ENCODE measurements around the gene GAGE13.

DNA sequence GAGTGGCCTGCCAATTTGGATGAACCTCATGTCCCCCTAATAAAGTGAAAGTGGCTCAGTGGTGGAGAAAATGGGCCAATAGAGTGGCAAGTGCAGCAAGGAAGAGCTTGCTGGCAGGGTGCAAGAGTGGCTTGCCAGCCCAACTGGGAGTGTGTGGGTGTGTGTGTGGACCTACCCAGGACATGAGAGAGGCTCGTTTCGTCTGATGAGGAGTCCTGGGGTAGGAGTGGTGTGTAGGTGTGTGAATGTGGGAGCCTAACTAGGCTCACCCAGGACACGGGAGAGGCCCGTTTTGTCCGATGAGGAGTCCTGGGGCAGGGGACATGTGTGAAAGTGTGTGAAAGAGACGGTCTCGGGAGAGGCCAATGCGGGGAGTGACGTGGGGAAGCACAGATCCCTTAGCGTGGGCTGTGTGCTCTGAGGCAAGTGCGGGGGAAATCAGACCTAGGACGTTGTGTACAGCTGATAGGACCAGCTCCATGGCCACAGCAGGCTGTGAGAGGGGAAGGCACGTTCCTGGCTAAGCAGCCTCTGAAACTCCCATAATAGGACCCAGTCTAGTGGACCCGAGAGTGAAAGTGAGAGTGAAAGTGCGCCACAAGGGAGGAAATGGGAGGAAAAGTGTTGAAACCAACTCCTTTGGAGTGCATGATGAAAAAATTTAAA lies 22.6 kb upstream of the GAGE13 start:
- TF ChIP-seq, protein P1, sequence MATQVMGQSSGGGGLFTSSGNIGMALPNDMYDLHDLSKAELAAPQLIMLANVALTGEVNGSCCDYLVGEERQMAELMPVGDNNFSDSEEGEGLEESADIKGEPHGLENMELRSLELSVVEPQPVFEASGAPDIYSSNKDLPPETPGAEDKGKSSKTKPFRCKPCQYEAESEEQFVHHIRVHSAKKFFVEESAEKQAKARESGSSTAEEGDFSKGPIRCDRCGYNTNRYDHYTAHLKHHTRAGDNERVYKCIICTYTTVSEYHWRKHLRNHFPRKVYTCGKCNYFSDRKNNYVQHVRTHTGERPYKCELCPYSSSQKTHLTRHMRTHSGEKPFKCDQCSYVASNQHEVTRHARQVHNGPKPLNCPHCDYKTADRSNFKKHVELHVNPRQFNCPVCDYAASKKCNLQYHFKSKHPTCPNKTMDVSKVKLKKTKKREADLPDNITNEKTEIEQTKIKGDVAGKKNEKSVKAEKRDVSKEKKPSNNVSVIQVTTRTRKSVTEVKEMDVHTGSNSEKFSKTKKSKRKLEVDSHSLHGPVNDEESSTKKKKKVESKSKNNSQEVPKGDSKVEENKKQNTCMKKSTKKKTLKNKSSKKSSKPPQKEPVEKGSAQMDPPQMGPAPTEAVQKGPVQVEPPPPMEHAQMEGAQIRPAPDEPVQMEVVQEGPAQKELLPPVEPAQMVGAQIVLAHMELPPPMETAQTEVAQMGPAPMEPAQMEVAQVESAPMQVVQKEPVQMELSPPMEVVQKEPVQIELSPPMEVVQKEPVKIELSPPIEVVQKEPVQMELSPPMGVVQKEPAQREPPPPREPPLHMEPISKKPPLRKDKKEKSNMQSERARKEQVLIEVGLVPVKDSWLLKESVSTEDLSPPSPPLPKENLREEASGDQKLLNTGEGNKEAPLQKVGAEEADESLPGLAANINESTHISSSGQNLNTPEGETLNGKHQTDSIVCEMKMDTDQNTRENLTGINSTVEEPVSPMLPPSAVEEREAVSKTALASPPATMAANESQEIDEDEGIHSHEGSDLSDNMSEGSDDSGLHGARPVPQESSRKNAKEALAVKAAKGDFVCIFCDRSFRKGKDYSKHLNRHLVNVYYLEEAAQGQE (IDR thresholded peaks at IDR 0.05; ENCODE audit: insufficient read depth in 1 of 2, low read depth in 2 of 2, low read length in 2 of 2) = no peak
- TF ChIP-seq POLR2AphosphoS5 (IDR thresholded peaks at IDR 0.05; ENCODE audit: low read depth, low read length) (no peak), TAF1 (IDR thresholded peaks at IDR 0.05; ENCODE audit: borderline replicate concordance, insufficient read depth, low read length) (no peak), FOXP2 (optimal IDR thresholded peaks at IDR 0.05; ENCODE audit: borderline replicate concordance, extremely low read depth, extremely low read length, insufficient read depth) (no peak), SIN3A (IDR thresholded peaks at IDR 0.05; ENCODE audit: borderline replicate concordance, insufficient read depth, low read length) (no peak)
